ENCODE data around the gene LRRC10.

GRCh38 chr12:69655616-69656340 lies 45.1 kb upstream of the LRRC10 start:
- TF ChIP-seq POLR2AphosphoS5 (IDR thresholded peaks at IDR 0.05; ENCODE audit: borderline replicate concordance, low read depth, low read length) (no peak), EZH2 (IDR thresholded peaks at IDR 0.05) (no peak), FOXP2 (optimal IDR thresholded peaks at IDR 0.05; ENCODE audit: control extremely low read depth, extremely low read length, insufficient read depth) (no peak)
